Measurements from ENCODE around the gene EZH1. TPM values are rescaled to one million over a fixed set of nuclear protein-coding genes. Genes with fewer than 3 reads are reported as not detected.
A peak's percentile ranks its signal among the peaks of the same experiment; 100 is the strongest.

EZH1 gene
- total and polyA plus RNA-seq, 2 of the 4 experiments (the other 2 are of a cell fraction), result 17.6 to 27.3 TPM

- in situ Hi-C loops (cut with MboI; ENCODE audit: low sequenced_read_pairs), result no loop called here
- no peaks in the 10 kb centered on the region for H3K36me3 ChIP-seq (ENCODE audit: control insufficient read depth, insufficient read depth, low read length)
- H2AK9ac ChIP-seq (replicated peaks; ENCODE audit: low read depth, low read length, poor library complexity), result no peak overlapping the region
- H2BK15ac ChIP-seq (ENCODE audit: low read depth, low read length), result no peak overlapping the region
- H3K27ac ChIP-seq (ENCODE audit: insufficient read depth, low read length), result no peak overlapping the region
- H3K27me3 ChIP-seq (ENCODE audit: control insufficient read depth, insufficient read depth, low read length), result peaks cover 48% of the 10 kb centered on the region
- H3K4me3 ChIP-seq (ENCODE audit: insufficient read depth, low read depth, low read length), result no peak overlapping the region
- H2BK20ac ChIP-seq (ENCODE audit: low read depth, low read length), result no peak overlapping the region
- H3K9ac ChIP-seq (ENCODE audit: low read depth, low read length), result no peak overlapping the region
- WGBS, 2 experiments (ENCODE audit: extremely low coverage in 2 of 2, insufficient read length in 1 of 2), result 17% methylated on average over 2 of the region's 7 CpGs; no CpG with 5 or more reads in 1 of the 2 experiments
- DNase-seq (peak; percentile 18), ATAC-seq (ENCODE audit: low read depth) (no peak)
- H2BK120ac ChIP-seq (ENCODE audit: low read depth, low read length), result no peak overlapping the region
- H4K20me1 ChIP-seq (ENCODE audit: insufficient read depth, low read length), result no peaks in the 10 kb centered on the region
- POLR2A ChIA-PET (ENCODE audit: unreplicated experiment), result interaction anchor here (0.6 kb wide), 1 partner anchor 197 kb away, joined by 3 read pairs; no protein-coding TSS in a partner anchor
- no peak overlapping the region for H4K91ac ChIP-seq (ENCODE audit: insufficient read depth, low read depth, low read length)
- H2AFZ ChIP-seq (replicated peaks; ENCODE audit: low read length, poor library complexity), result no peak overlapping the region
- H2BK5ac ChIP-seq (ENCODE audit: low read depth, low read length, poor library complexity, severe bottlenecking), result no peak overlapping the region
- no peaks in the 10 kb centered on the region for H3K9me3 ChIP-seq (ENCODE audit: control insufficient read depth, insufficient read depth, low read length)
- peaks cover 4% of the 10 kb centered on the region; the same call in 1 of the 2 replicates for H3K4me1 ChIP-seq (ENCODE audit: control insufficient read depth, insufficient read depth, low read length)
- H3K4ac ChIP-seq (ENCODE audit: low read depth, low read length), result no peak overlapping the region
- H3K18ac ChIP-seq (ENCODE audit: low read depth, low read length), result no peak overlapping the region
- H3K23ac ChIP-seq (ENCODE audit: low read depth, low read length), result no peak overlapping the region
- CTCF ChIA-PET, result interaction anchor here (0.6 to 1.1 kb wide), 2 partner anchors 12 to 20 kb away, joined by 3 to 6 read pairs; no protein-coding TSS in a partner anchor
- no peak overlapping the region for H3K4me2 ChIP-seq (ENCODE audit: low read depth, low read length)
- H3K9me1 ChIP-seq (ENCODE audit: insufficient read depth, low read length), result no peaks in the 10 kb centered on the region; the same call in 1 of the 2 replicates
- H3K79me1 ChIP-seq (ENCODE audit: low read depth in 1 of 2, low read length in 2 of 2), result no peaks in the 10 kb centered on the region
- no TSS peak for BruUV-seq (replicated peaks)
- dilution Hi-C loops (cut with HindIII; ENCODE audit: low sequenced_read_pairs, unreplicated experiment), result no loop called here
- no peak overlapping the region for H4K8ac ChIP-seq (ENCODE audit: low read depth in 2 of 2, low read length in 2 of 2)
- no peak overlapping the region for H2AK5ac ChIP-seq (ENCODE audit: low read depth, low read length)
- TF ChIP-seq MXI1 (IDR thresholded peaks at IDR 0.05; ENCODE audit: borderline replicate concordance, low read depth, low read length), result no peak
- TF ChIP-seq FOS (IDR thresholded peaks at IDR 0.05; ENCODE audit: low read depth, low read length), result no peak
- TF ChIP-seq MAZ (IDR thresholded peaks at IDR 0.05; ENCODE audit: borderline replicate concordance, low read depth, low read length), result no peak
- no peak for TF ChIP-seq CHD1 (IDR thresholded peaks at IDR 0.05; ENCODE audit: low read depth, low read length)
- no peak for TF ChIP-seq SMC3 (IDR thresholded peaks at IDR 0.05; ENCODE audit: low read depth, low read length)
- no peak for TF ChIP-seq NFE2L2 (IDR thresholded peaks at IDR 0.05; ENCODE audit: low read depth, low read length)
- TF ChIP-seq RFX5 (IDR thresholded peaks at IDR 0.05; ENCODE audit: low read depth, low read length), result no peak
- TF ChIP-seq, protein P1, sequence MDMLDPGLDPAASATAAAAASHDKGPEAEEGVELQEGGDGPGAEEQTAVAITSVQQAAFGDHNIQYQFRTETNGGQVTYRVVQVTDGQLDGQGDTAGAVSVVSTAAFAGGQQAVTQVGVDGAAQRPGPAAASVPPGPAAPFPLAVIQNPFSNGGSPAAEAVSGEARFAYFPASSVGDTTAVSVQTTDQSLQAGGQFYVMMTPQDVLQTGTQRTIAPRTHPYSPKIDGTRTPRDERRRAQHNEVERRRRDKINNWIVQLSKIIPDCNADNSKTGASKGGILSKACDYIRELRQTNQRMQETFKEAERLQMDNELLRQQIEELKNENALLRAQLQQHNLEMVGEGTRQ (IDR thresholded peaks at IDR 0.05; ENCODE audit: low read depth, low read length), result no peak
- TF ChIP-seq, protein P2, sequence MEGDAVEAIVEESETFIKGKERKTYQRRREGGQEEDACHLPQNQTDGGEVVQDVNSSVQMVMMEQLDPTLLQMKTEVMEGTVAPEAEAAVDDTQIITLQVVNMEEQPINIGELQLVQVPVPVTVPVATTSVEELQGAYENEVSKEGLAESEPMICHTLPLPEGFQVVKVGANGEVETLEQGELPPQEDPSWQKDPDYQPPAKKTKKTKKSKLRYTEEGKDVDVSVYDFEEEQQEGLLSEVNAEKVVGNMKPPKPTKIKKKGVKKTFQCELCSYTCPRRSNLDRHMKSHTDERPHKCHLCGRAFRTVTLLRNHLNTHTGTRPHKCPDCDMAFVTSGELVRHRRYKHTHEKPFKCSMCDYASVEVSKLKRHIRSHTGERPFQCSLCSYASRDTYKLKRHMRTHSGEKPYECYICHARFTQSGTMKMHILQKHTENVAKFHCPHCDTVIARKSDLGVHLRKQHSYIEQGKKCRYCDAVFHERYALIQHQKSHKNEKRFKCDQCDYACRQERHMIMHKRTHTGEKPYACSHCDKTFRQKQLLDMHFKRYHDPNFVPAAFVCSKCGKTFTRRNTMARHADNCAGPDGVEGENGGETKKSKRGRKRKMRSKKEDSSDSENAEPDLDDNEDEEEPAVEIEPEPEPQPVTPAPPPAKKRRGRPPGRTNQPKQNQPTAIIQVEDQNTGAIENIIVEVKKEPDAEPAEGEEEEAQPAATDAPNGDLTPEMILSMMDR (conservative IDR thresholded peaks at IDR 0.05; ENCODE audit: low read depth, low read length), result no peak
- no peak for TF ChIP-seq MAFK (IDR thresholded peaks at IDR 0.05; ENCODE audit: low read depth, low read length)
- H3K14ac ChIP-seq (replicated peaks; ENCODE audit: low read depth, low read length), result no peak overlapping the region
- no peak overlapping the region for H4K5ac ChIP-seq (ENCODE audit: low read depth, low read length)
- intact Hi-C loops (cut with micrococcal nuclease), result no loop called here
- H3K56ac ChIP-seq (ENCODE audit: extremely low read depth, insufficient read depth, low read length), result no peak overlapping the region
Measured at GRCh38 chr17:42751628-42752027, 6.8 kb upstream of the EZH1 start.

All from IMR-90 (cell line).